ENCODE results near the gene GEMIN5. TPM values are rescaled to one million over a fixed set of nuclear protein-coding genes. Genes with fewer than 3 reads are reported as not detected.

Gene GEMIN5
- total RNA-seq, 2 donors from 2014 or later: 6.5 to 12.1 TPM

- DNase-seq: no peak
- no peak for TF ChIP-seq CTCF (IDR thresholded peaks at IDR 0.05)
- Histone ChIP-seq H3K9me3 (no peaks in the 10 kb centered on the region), H3K9ac (ENCODE audit: low read depth in 2 of 2, low read length in 2 of 2) (no peak overlapping the region), H3K36me3 (peaks cover 2% of the 10 kb centered on the region), H3K4me1 (peaks cover 6% of the 10 kb centered on the region), H3K27ac (no peak overlapping the region), H3K27me3 (no peaks in the 10 kb centered on the region), H3K4me3 (no peak overlapping the region)
- intact Hi-C loops (cut with DNase I): no loop called here
These were observed 71.2 kb downstream of the GEMIN5 start for GRCh38 chr5:154866841-154867240.

GRCh38 chr5:154865466-154866184 lies 72.4 kb downstream of the GEMIN5 start:
- no peak for DNase-seq
- H3K4me1 ChIP-seq: peaks cover 12% of the 10 kb centered on the region
- no peaks in the 10 kb centered on the region for H3K27me3 ChIP-seq
- no peak overlapping the region for H3K27ac ChIP-seq
- no peaks in the 10 kb centered on the region for H3K9me3 ChIP-seq
- no peak overlapping the region for H3K9ac ChIP-seq (ENCODE audit: low read depth in 2 of 2, low read length in 2 of 2)
- no peak for TF ChIP-seq CTCF (IDR thresholded peaks at IDR 0.05)
- no peak overlapping the region for H3K4me3 ChIP-seq
- H3K36me3 ChIP-seq: no peaks in the 10 kb centered on the region
- intact Hi-C loops (cut with DNase I): no loop called here

- Histone ChIP-seq H3K36me3 (no peaks in the 10 kb centered on the region), H3K27me3 (no peaks in the 10 kb centered on the region), H3K4me1 (peaks cover 12% of the 10 kb centered on the region), H3K4me3 (no peak overlapping the region), H3K9me3 (no peaks in the 10 kb centered on the region), H3K27ac (no peak overlapping the region), H3K9ac (ENCODE audit: low read depth in 2 of 2, low read length in 2 of 2) (no peak overlapping the region)
- no peak for TF ChIP-seq CTCF (IDR thresholded peaks at IDR 0.05)
- intact Hi-C loops (cut with DNase I): no loop called here
- no peak for DNase-seq
These were observed 74.5 kb downstream of the GEMIN5 start for GRCh38 chr5:154863291-154864080.

GRCh38 chr5:154862766-154863165 lies 75.2 kb downstream of the GEMIN5 start:
- no peak overlapping the region for H3K4me3 ChIP-seq
- H3K27me3 ChIP-seq: no peaks in the 10 kb centered on the region
- peaks cover 12% of the 10 kb centered on the region for H3K4me1 ChIP-seq
- intact Hi-C loops (cut with DNase I): no loop called here
- no peak for DNase-seq
- no peak overlapping the region for H3K27ac ChIP-seq
- TF ChIP-seq CTCF (IDR thresholded peaks at IDR 0.05): no peak
- H3K36me3 ChIP-seq: no peaks in the 10 kb centered on the region
- no peak overlapping the region for H3K9ac ChIP-seq (ENCODE audit: low read depth in 2 of 2, low read length in 2 of 2)
- no peaks in the 10 kb centered on the region for H3K9me3 ChIP-seq

- H3K27ac ChIP-seq: no peak overlapping the region
- H3K9ac ChIP-seq (ENCODE audit: low read depth in 2 of 2, low read length in 2 of 2): no peak overlapping the region
- H3K4me1 ChIP-seq: peaks cover 12% of the 10 kb centered on the region
- H3K4me3 ChIP-seq: no peak overlapping the region
- TF ChIP-seq CTCF (IDR thresholded peaks at IDR 0.05): no peak
- H3K27me3 ChIP-seq: no peaks in the 10 kb centered on the region
- H3K9me3 ChIP-seq: no peaks in the 10 kb centered on the region
- DNase-seq: no peak
- no peaks in the 10 kb centered on the region for H3K36me3 ChIP-seq
- intact Hi-C loops (cut with DNase I): no loop called here
These were observed 76.1 kb downstream of the GEMIN5 start for GRCh38 chr5:154861946-154862345.

Measured in colonic mucosa (tissue), 4 donors.